IMR-90 (cell line): ENCODE results near the gene LARP1. TPM values are rescaled to one million over a fixed set of nuclear protein-coding genes. Genes with fewer than 3 reads are reported as not detected.
A peak's percentile ranks its signal among the peaks of the same experiment; 100 is the strongest.

Source experiments
- ATAC-seq: fragments of 200-7000 bp; cut with Tn5 transposase; 2 replicates; pipeline ENCODE4 v1.9.1; 2020; ENCODE audit warnings: low read depth, mild to moderate bottlenecking, moderate library complexity
- BruUV-seq: library from RNA; stranded (reverse); fragments of 400-500 nt; replicated peaks from 2 replicates; lab custom pipeline; 2021; lab: Mats Ljungman, UMichigan
- CTCF ChIA-PET: fragments of 300-600 bp; formaldehyde crosslinking; extraction: SDS; loops from one replicate; lab custom pipeline; 2021; ENCODE audit warnings: antibody characterized with exemption; lab: Yijun Ruan, JAX
- POLR2A ChIA-PET: fragments of 300-600 bp; sonication (Branson Sonifier 250); formaldehyde crosslinking; loops from one replicate; lab custom pipeline; 2022; ENCODE audit warnings: antibody characterized with exemption; ENCODE audit not compliant: unreplicated experiment; lab: Charles Lee
- DNase-seq: peaks from one replicate; pipeline ENCODE4 v3.0.0; 2013
- H2AFZ ChIP-seq: replicated peaks from 2 replicates; pipeline ENCODE3; 2013; ENCODE audit warnings: low read length, mild to moderate bottlenecking; ENCODE audit not compliant: poor library complexity
- H2AK5ac ChIP-seq: 2 replicates; pipeline ENCODE4 v1.6.1; 2013; ENCODE audit warnings: low read depth, low read length, inconsistent platforms
- H2AK9ac ChIP-seq: replicated peaks from 2 replicates; pipeline ENCODE3; 2013; ENCODE audit warnings: mild to moderate bottlenecking, low read depth, low read length, moderate library complexity; ENCODE audit not compliant: poor library complexity
- H2BK120ac ChIP-seq: 2 replicates; pipeline ENCODE4 v1.6.1; 2013; ENCODE audit warnings: low read depth, low read length, inconsistent platforms
- H2BK15ac ChIP-seq: 3 replicates; pipeline ENCODE4 v1.6.1; 2013; ENCODE audit warnings: low read depth, low read length, inconsistent platforms
- H2BK20ac ChIP-seq: 2 replicates; pipeline ENCODE4 v1.6.1; 2013; ENCODE audit warnings: low read depth, mild to moderate bottlenecking, inconsistent platforms, low read length, moderate library complexity
- H2BK5ac ChIP-seq: 2 replicates; pipeline ENCODE4 v1.6.1; 2013; ENCODE audit warnings: mild to moderate bottlenecking, low read depth, low read length, inconsistent platforms; ENCODE audit not compliant: poor library complexity, severe bottlenecking
- H3K14ac ChIP-seq: replicated peaks from 2 replicates; pipeline ENCODE4 v1.6.1; 2013; ENCODE audit warnings: low read depth, low read length, inconsistent platforms
- H3K18ac ChIP-seq: 2 replicates; pipeline ENCODE4 v1.6.1; 2013; ENCODE audit warnings: low read depth, low read length, control low read depth
- H3K23ac ChIP-seq: 2 replicates; pipeline ENCODE4 v1.6.1; 2013; ENCODE audit warnings: low read depth, low read length, inconsistent platforms
- H3K27ac ChIP-seq: 2 replicates; pipeline ENCODE4 v1.5.1; 2013; ENCODE audit warnings: mild to moderate bottlenecking, control low read depth, low read length; ENCODE audit not compliant: insufficient read depth
- H3K27me3 ChIP-seq: 2 replicates; pipeline ENCODE4 v1.6.1; 2013; ENCODE audit warnings: low read length; ENCODE audit not compliant: control insufficient read depth, insufficient read depth
- H3K36me3 ChIP-seq: 2 replicates; pipeline ENCODE4 v1.6.1; 2013; ENCODE audit warnings: low read length, mixed read lengths; ENCODE audit not compliant: control insufficient read depth, insufficient read depth
- H3K4ac ChIP-seq: 2 replicates; pipeline ENCODE4 v1.6.1; 2013; ENCODE audit warnings: low read depth, low read length, inconsistent platforms
- H3K4me1 ChIP-seq: 2 replicates; pipeline ENCODE4 v1.6.1; 2013; ENCODE audit warnings: low read length, mixed read lengths; ENCODE audit not compliant: control insufficient read depth, insufficient read depth
- H3K4me2 ChIP-seq: 2 replicates; pipeline ENCODE4 v1.6.1; 2013; ENCODE audit warnings: low read depth, mild to moderate bottlenecking, control low read depth, low read length, moderate library complexity
- H3K4me3 ChIP-seq: 2 replicates; pipeline ENCODE4 v1.5.1; 2013; ENCODE audit warnings: low read depth, mild to moderate bottlenecking, control low read depth, low read length, moderate library complexity; ENCODE audit not compliant: insufficient read depth
- H3K56ac ChIP-seq: 2 replicates; pipeline ENCODE4 v1.6.1; 2013; ENCODE audit warnings: low read length, inconsistent platforms; ENCODE audit not compliant: insufficient read depth; ENCODE audit errors: extremely low read depth
- H3K79me1 ChIP-seq, 2 experiments: 2 replicates each; pipeline ENCODE4 v1.6.1; 2013; ENCODE audit warnings: low read length in 2 of 2, inconsistent platforms in 1 of 2, low read depth in 1 of 2
- H3K9ac ChIP-seq: 2 replicates; pipeline ENCODE4 v1.6.1; 2013; ENCODE audit warnings: low read depth, low read length, control low read depth
- H3K9me1 ChIP-seq: 2 replicates; pipeline ENCODE4 v1.6.1; 2013; ENCODE audit warnings: low read length, inconsistent platforms; ENCODE audit not compliant: insufficient read depth
- H3K9me3 ChIP-seq: 2 replicates; pipeline ENCODE4 v1.6.1; 2013; ENCODE audit warnings: low read length; ENCODE audit not compliant: control insufficient read depth, insufficient read depth
- H4K20me1 ChIP-seq: 2 replicates; pipeline ENCODE4 v1.6.1; 2013; ENCODE audit warnings: low read length, inconsistent platforms; ENCODE audit not compliant: insufficient read depth
- H4K5ac ChIP-seq: 2 replicates; pipeline ENCODE4 v1.6.1; 2013; ENCODE audit warnings: mild to moderate bottlenecking, low read depth, low read length, control low read depth
- H4K8ac ChIP-seq, 2 experiments: 2 replicates each; pipeline ENCODE4 v1.6.1; 2013; ENCODE audit warnings: low read depth in 2 of 2, low read length in 2 of 2, control low read depth in 1 of 2, inconsistent platforms in 1 of 2
- H4K91ac ChIP-seq: 2 replicates; pipeline ENCODE4 v1.6.1; 2013; ENCODE audit warnings: low read depth, low read length, inconsistent platforms; ENCODE audit not compliant: insufficient read depth
- ELK1 ChIP-seq: fragments of 150-350 bp; IDR thresholded peaks from 2 replicates; pipeline ENCODE4 v1.6.1; 2016; ENCODE audit warnings: low read depth, mild to moderate bottlenecking, low read length, moderate library complexity, borderline replicate concordance
- NFE2L2 ChIP-seq: fragments of 150-350 bp; IDR thresholded peaks from 2 replicates; pipeline ENCODE4 v1.6.1; 2016; ENCODE audit warnings: low read depth, mild to moderate bottlenecking, low read length
- POLR2A ChIP-seq: IDR thresholded peaks from 2 replicates; pipeline ENCODE4 v1.6.1; 2012; ENCODE audit warnings: mild to moderate bottlenecking, low read depth, low read length
- RAD21 ChIP-seq: IDR thresholded peaks from 2 replicates; pipeline ENCODE4 v1.6.1; 2012; ENCODE audit warnings: low read length, improper control_type of control experiment
- WGBS, 2 experiments: methylation state at CpG; one replicate each; pipeline versions ENCODE4 v1.1.5 to v1.1.7; 2013; ENCODE audit warnings: missing lambda C conversion rate in 2 of 2; ENCODE audit not compliant: insufficient read length in 1 of 2; ENCODE audit errors: extremely low coverage in 2 of 2; 5-methylcytosine and 5-hydroxymethylcytosine counted together
- dilution Hi-C: fragments of 300-500 bp; cut with HindIII; formaldehyde crosslinking; loops from one replicate; pipeline ENCODE4 v1.14.3; 2018; ENCODE audit warnings: low sequenced_read_pairs; ENCODE audit not compliant: unreplicated experiment
- in situ Hi-C: fragments of 300-500 bp; cut with MboI; formaldehyde crosslinking; loops from 3 replicates; pipeline ENCODE4 v1.14.3; 2019; ENCODE audit warnings: low sequenced_read_pairs, inconsistent platforms, mixed read lengths
- intact Hi-C: fragments of 100-400 bp; cut with micrococcal nuclease; formaldehyde crosslinking; loops from 2 replicates; pipeline ENCODE4 v1.10.0; 2022
- polyA plus RNA-seq, 3 experiments: library from polyadenylated mRNA; depleted of rRNA; stranded (reverse); fragments of >200 nt; gene quantifications; 2 replicates each; pipeline ENCODE4 v1.2.3, GENCODE V29; 2012; ENCODE audit warnings: low replicate concordance in 1 of 3
- total RNA-seq: library from RNA; depleted of rRNA; stranded (reverse); fragments of >200 nt; gene quantifications from 2 replicates; pipeline ENCODE4 v1.2.3, GENCODE V29; 2012

LARP1 gene
- total and polyA plus RNA-seq, 2 of the 4 experiments (the other 2 are of a cell fraction), result 47.3 to 77.4 TPM

GRCh38 chr5:154756009-154756867, 1.1 kb downstream of the LARP1 start:
- H4K91ac ChIP-seq, result peak overlapping the region; percentile 57
- H3K79me1 ChIP-seq, result peaks cover 0 to 26% of the 10 kb centered on the region in 2 experiments; a peak in 2 of 4 replicates
- dilution Hi-C loops (no loop called here), intact Hi-C loops (loop anchor here (2.0 kb wide), 2 partner anchors 39 to 57 kb away; no protein-coding TSS in a partner anchor), in situ Hi-C loops (loop anchor here (5.0 kb wide), 1 partner anchor 46 kb away; no protein-coding TSS in a partner anchor)
- H3K56ac ChIP-seq, result peak overlapping the region; percentile 74
- peaks cover 23% of the 10 kb centered on the region for H3K4me1 ChIP-seq
- H2BK5ac ChIP-seq, result peak overlapping the region; percentile 91
- peak overlapping the region; percentile 100 for H3K9ac ChIP-seq
- H3K27me3 ChIP-seq, result no peaks in the 10 kb centered on the region
- no TSS peak for BruUV-seq
- CTCF ChIA-PET, result no interaction called here
- peaks cover 48% of the 10 kb centered on the region for H4K20me1 ChIP-seq
- peak overlapping the region; percentile 75 for H3K14ac ChIP-seq
- peak overlapping the region; percentile 50; the same call in 1 of the 2 replicates for H3K18ac ChIP-seq
- peak overlapping the region; percentile 32 for H2BK120ac ChIP-seq
- no peaks in the 10 kb centered on the region for H3K9me3 ChIP-seq
- 1% methylated on average over 24 of the region's 72 CpGs; no CpG with 5 or more reads in 1 of the 2 experiments for WGBS, 2 experiments
- TF ChIP-seq RAD21, result peak; percentile 6; the same call in 1 of the 2 replicates
- TF ChIP-seq ELK1, result no peak
- TF ChIP-seq POLR2A, result 0 out of 2 replicates have a peak, but pooled peaks have one; percentile 4
- TF ChIP-seq NFE2L2, result peak; percentile 36; the same call in 1 of the 2 replicates
- H3K23ac ChIP-seq, result peak overlapping the region; percentile 83
- no peaks in the 10 kb centered on the region for H3K36me3 ChIP-seq
- H4K5ac ChIP-seq, result no peak overlapping the region; the same call in 1 of the 2 replicates
- no peak overlapping the region for H2BK15ac ChIP-seq
- peak overlapping the region; percentile 98 for H3K4me3 ChIP-seq
- peak overlapping the region; percentile 44; the same call in 1 of the 2 replicates for H2AK5ac ChIP-seq
- H4K8ac ChIP-seq, result peak overlapping the region; percentile 31 to 68; a peak in 2 of 4 replicates
- H2AK9ac ChIP-seq, result peak overlapping the region; percentile 98
- no peak for ATAC-seq
- H3K27ac ChIP-seq, result peak overlapping the region; percentile 94
- H3K4me2 ChIP-seq, result peak overlapping the region; percentile 84
- peak overlapping the region; percentile 87 for H2AFZ ChIP-seq
- H2BK20ac ChIP-seq, result no peak overlapping the region
- peak overlapping the region; percentile 86 for H3K4ac ChIP-seq
- DNase-seq, result no peak
- H3K9me1 ChIP-seq, result peaks cover 20% of the 10 kb centered on the region; the same call in 1 of the 2 replicates
- POLR2A ChIA-PET, result no interaction called here
